ENCODE data around the gene LCN1.
"Not testable (repeated sequence)": the region's sequence is repeated elsewhere in the genome, so short reads cannot be mapped to it uniquely, and the experiment has no call there.

Gene LCN1

GRCh38 chr9:135535631-135536030 lies 14.4 kb downstream of the LCN1 start:
- H3K4me1 ChIP-seq (ENCODE audit: control insufficient read depth, insufficient read depth, low read length); H3K4me3 ChIP-seq (ENCODE audit: low read length); H3K27me3 ChIP-seq (ENCODE audit: control insufficient read depth, insufficient read depth, low read length); H3K27ac ChIP-seq (ENCODE audit: low read depth, low read length); H3K9ac ChIP-seq (ENCODE audit: low read length); H3K36me3 ChIP-seq (ENCODE audit: control insufficient read depth, insufficient read depth, low read length): not testable (repeated sequence)

- Histone ChIP-seq H3K4me3 (ENCODE audit: low read length) (no peak overlapping the region), H3K27ac (ENCODE audit: low read depth, low read length) (no peak overlapping the region), H3K9ac (ENCODE audit: low read length) (no peak overlapping the region), H3K36me3 (ENCODE audit: control insufficient read depth, insufficient read depth, low read length) (no peaks in the 10 kb centered on the region), H3K27me3 (ENCODE audit: control insufficient read depth, insufficient read depth, low read length) (no peaks in the 10 kb centered on the region), H3K4me1 (ENCODE audit: control insufficient read depth, insufficient read depth, low read length) (no peaks in the 10 kb centered on the region)
These were observed 15.0 kb downstream of the LCN1 start for GRCh38 chr9:135536216-135536615.

GRCh38 chr9:135543262-135543894 lies 22.1 kb downstream of the LCN1 start:
- H3K9ac ChIP-seq (ENCODE audit: low read length); H3K27me3 ChIP-seq (ENCODE audit: control insufficient read depth, insufficient read depth, low read length); H3K4me3 ChIP-seq (ENCODE audit: low read length); H3K27ac ChIP-seq (ENCODE audit: low read depth, low read length); H3K36me3 ChIP-seq (ENCODE audit: control insufficient read depth, insufficient read depth, low read length); H3K4me1 ChIP-seq (ENCODE audit: control insufficient read depth, insufficient read depth, low read length): not testable (repeated sequence)

GRCh38 chr9:135544981-135545635 lies 23.9 kb downstream of the LCN1 start:
- no peak overlapping the region for H3K4me3 ChIP-seq (ENCODE audit: low read length)
- H3K27ac ChIP-seq (ENCODE audit: low read depth, low read length) = no peak overlapping the region
- no peaks in the 10 kb centered on the region for H3K27me3 ChIP-seq (ENCODE audit: control insufficient read depth, insufficient read depth, low read length)
- H3K36me3 ChIP-seq (ENCODE audit: control insufficient read depth, insufficient read depth, low read length) = no peaks in the 10 kb centered on the region
- H3K4me1 ChIP-seq (ENCODE audit: control insufficient read depth, insufficient read depth, low read length) = no peaks in the 10 kb centered on the region
- no peak overlapping the region for H3K9ac ChIP-seq (ENCODE audit: low read length)

- not testable (repeated sequence) for H3K4me1 ChIP-seq (ENCODE audit: control insufficient read depth, insufficient read depth, low read length); H3K9ac ChIP-seq (ENCODE audit: low read length); H3K27me3 ChIP-seq (ENCODE audit: control insufficient read depth, insufficient read depth, low read length); H3K4me3 ChIP-seq (ENCODE audit: low read length); H3K36me3 ChIP-seq (ENCODE audit: control insufficient read depth, insufficient read depth, low read length); H3K27ac ChIP-seq (ENCODE audit: low read depth, low read length)
These were observed 24.5 kb downstream of the LCN1 start, which contains the start of gene OBP2A for GRCh38 chr9:135545646-135546176. Gene OBP2A (plus strand): TSS chr9:135546126. CDS start chr9:135546181, 55 bp downstream.

- not testable (repeated sequence) for H3K9ac ChIP-seq (ENCODE audit: low read length); H3K4me1 ChIP-seq (ENCODE audit: control insufficient read depth, insufficient read depth, low read length); H3K27ac ChIP-seq (ENCODE audit: low read depth, low read length); H3K36me3 ChIP-seq (ENCODE audit: control insufficient read depth, insufficient read depth, low read length); H3K4me3 ChIP-seq (ENCODE audit: low read length); H3K27me3 ChIP-seq (ENCODE audit: control insufficient read depth, insufficient read depth, low read length)
These were observed 25.8 kb downstream of the LCN1 start for GRCh38 chr9:135546792-135547617.

GRCh38 chr9:135547756-135548736 lies 26.8 kb downstream of the LCN1 start:
- Histone ChIP-seq H3K9ac (ENCODE audit: low read length) (no peak overlapping the region), H3K27ac (ENCODE audit: low read depth, low read length) (no peak overlapping the region), H3K4me3 (ENCODE audit: low read length) (no peak overlapping the region), H3K27me3 (ENCODE audit: control insufficient read depth, insufficient read depth, low read length) (no peaks in the 10 kb centered on the region), H3K4me1 (ENCODE audit: control insufficient read depth, insufficient read depth, low read length) (no peaks in the 10 kb centered on the region), H3K36me3 (ENCODE audit: control insufficient read depth, insufficient read depth, low read length) (no peaks in the 10 kb centered on the region)

- not testable (repeated sequence) for H3K9ac ChIP-seq (ENCODE audit: low read length); H3K27me3 ChIP-seq (ENCODE audit: control insufficient read depth, insufficient read depth, low read length); H3K36me3 ChIP-seq (ENCODE audit: control insufficient read depth, insufficient read depth, low read length); H3K27ac ChIP-seq (ENCODE audit: low read depth, low read length); H3K4me1 ChIP-seq (ENCODE audit: control insufficient read depth, insufficient read depth, low read length); H3K4me3 ChIP-seq (ENCODE audit: low read length)
These were observed 28.5 kb downstream of the LCN1 start for GRCh38 chr9:135549478-135550343.

GRCh38 chr9:135550344-135550918 lies 29.2 kb downstream of the LCN1 start:
- Histone ChIP-seq H3K4me3 (ENCODE audit: low read length) (no peak overlapping the region), H3K36me3 (ENCODE audit: control insufficient read depth, insufficient read depth, low read length) (no peaks in the 10 kb centered on the region), H3K4me1 (ENCODE audit: control insufficient read depth, insufficient read depth, low read length) (no peaks in the 10 kb centered on the region), H3K27ac (ENCODE audit: low read depth, low read length) (no peak overlapping the region), H3K9ac (ENCODE audit: low read length) (no peak overlapping the region), H3K27me3 (ENCODE audit: control insufficient read depth, insufficient read depth, low read length) (no peaks in the 10 kb centered on the region)

GRCh38 chr9:135551031-135551430 lies 29.8 kb downstream of the LCN1 start:
- no peaks in the 10 kb centered on the region for H3K27me3 ChIP-seq (ENCODE audit: control insufficient read depth, insufficient read depth, low read length)
- H3K36me3 ChIP-seq (ENCODE audit: control insufficient read depth, insufficient read depth, low read length) = no peaks in the 10 kb centered on the region
- no peak overlapping the region for H3K27ac ChIP-seq (ENCODE audit: low read depth, low read length)
- no peak overlapping the region for H3K9ac ChIP-seq (ENCODE audit: low read length)
- no peak overlapping the region for H3K4me3 ChIP-seq (ENCODE audit: low read length)
- H3K4me1 ChIP-seq (ENCODE audit: control insufficient read depth, insufficient read depth, low read length) = no peaks in the 10 kb centered on the region

- Histone ChIP-seq H3K4me1 (ENCODE audit: control insufficient read depth, insufficient read depth, low read length) (no peaks in the 10 kb centered on the region), H3K27me3 (ENCODE audit: control insufficient read depth, insufficient read depth, low read length) (no peaks in the 10 kb centered on the region), H3K27ac (ENCODE audit: low read depth, low read length) (no peak overlapping the region), H3K4me3 (ENCODE audit: low read length) (no peak overlapping the region), H3K9ac (ENCODE audit: low read length) (no peak overlapping the region), H3K36me3 (ENCODE audit: control insufficient read depth, insufficient read depth, low read length) (no peaks in the 10 kb centered on the region)
These were observed 30.2 kb downstream of the LCN1 start for GRCh38 chr9:135551456-135551855.

Measured in rectal smooth muscle tissue (tissue), 1 donor.